Stimulated activated CD4-positive, alpha-beta T cell treated with anti-CD3 and anti-CD28 coated beads, TNF-alpha, amount 100 ng/mL, for 4 hours (primary cell): ENCODE data around the gene RBMS2.

Source experiments
- DNase-seq, 3 experiments: peaks; one replicate each; pipeline ENCODE4 v3.0.0-alpha.2; 2020; ENCODE audit warnings: low read depth in 3 of 3

RBMS2 gene

DNA sequence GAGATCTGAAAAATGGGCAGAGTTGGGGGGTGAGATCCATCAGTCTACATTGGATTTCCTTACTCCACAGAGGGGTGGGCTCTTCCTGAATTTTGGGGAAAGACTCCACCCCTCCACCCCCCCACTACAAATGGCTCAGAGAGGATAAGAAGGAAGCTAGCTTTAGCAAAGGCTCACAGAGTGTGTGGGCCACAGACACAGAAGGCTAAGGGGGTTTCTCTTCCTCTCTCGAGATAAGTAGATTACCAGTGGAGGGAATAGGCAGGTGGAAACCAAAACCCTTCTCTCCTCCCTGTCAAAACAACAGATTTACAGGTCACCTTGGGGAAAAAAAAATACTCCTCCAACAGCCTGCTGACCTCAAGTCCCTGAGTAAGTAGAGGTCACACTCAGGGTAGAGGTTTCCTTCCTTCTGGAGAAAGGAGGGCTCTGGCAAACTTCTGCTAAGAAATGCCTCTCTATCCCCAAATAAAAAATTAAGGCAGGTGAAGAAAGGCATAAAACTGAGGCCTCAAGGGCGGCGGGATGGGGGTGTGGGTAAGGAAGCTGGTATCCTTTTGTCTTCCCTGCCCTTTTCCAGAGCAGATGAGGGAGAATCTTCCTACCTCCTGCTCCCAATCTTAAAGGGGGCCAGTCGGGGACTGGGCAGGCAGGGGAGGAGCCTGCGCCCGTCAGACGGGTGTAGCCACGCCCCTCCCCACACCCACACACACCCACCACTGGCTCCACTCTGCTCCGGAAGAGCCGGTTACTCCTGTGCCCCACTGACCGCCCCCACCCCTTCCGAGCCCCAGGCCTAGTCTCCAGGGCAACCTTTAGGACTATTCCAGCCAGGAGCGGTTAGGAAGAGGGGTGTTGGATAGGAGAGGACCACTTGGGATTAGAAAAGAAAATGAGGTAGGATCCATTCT, 110.4 kb downstream of the RBMS2 start:
- peak; percentile 24 to 54 (median 41) for DNase-seq

DNA sequence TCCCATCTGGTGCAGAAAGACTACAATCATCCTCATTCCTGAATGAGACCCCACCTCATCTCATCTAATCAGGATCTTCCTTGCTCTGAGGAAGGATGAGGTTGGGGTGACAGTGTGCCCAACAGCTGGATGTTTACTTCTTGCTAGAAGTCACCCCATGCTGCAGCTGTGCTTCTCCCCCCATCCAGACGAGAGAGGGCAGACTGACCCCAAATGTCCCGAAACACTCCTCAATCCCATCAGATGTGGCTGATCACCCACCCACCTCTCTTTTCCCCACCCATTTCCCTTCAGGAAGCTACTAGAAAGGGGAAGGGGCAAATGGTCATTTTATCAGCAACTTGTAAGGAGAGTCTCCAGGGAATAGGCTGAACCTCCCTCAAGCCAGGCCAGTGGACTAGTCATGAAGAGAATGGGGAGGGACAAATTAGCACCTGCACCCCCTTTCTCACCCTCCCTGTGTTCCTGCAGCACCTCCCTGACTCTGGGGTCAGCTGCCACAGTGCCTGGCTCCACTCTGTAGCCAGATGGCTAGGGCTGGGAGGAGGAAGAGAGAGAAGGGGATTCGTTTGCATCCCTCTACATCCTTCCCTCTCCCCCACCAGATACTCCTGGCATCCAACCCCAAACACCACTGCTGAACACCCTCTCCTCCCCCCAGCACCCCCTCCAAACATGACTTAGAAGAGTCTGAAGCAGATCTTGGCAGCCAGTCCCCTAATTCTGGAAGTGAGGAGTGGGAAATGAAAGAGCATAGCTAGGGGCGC, 111.3 kb downstream of the RBMS2 start:
- DNase-seq: no peak

DNA sequence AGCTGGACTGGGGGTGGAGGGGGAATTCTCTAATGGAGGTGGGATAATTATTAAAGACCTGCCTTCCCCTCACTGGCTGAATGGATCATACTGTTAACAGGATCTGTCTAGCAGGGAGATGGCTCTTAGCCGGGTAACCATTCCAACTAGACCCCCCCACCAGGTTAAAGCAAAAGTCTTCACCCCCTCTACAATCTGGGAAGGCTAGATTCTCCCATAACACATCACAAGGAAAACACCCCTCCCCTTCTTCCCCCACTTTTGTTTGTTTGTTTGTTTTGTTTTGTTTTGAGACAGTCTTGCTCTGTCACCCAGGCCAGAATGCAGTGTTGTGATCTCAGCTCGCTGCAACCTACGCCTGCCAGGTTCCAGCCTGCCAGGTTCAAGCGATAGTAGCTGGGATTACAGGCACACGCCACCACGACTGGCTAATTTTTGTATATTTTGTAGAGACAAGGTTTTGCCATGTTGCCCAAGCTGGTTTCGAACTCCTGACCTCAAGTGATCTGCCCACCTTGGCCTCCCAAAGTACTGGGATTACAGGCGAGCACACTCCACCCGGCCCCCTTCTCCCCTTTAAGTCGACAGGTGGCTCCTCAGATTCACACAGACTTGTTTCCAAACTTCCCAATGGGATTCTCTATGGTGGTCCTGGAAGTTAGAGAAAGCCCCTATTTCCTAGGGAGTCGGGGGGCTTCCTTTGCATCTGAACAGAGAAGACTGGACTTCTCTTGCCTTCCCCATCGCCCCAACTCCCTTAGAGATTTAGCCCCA, 112.0 kb downstream of the RBMS2 start:
- no peak for DNase-seq

DNA sequence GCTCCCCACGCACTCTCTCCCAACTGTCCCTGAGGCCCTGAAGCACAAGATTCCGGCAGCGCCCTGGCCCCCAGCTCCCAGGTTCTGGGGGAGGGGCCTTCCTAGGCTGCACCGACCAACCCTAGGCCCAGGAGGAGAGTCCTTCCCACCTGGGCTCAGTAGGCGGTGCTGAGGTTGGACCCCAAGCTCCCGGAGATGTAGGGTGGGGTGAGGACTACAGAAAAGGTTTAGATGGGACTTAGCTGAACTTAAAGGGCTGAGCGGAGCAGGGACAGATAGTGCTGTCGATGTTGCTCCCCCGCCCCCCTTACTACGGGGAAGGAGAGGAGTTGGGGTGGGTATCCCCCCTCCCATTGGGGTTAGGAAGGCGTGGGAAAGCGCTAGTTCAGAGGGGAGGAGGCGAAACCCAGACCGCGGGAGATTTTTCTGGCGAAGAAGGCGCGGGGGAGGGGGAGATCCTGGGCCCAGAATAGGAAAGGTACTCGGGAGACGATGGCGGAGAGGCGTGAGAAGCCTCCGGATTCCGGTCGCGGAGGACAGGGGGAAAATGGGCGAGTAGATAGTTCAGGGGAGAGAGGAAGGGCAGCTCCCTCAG, 112.7 kb downstream of the RBMS2 start:
- no peak for DNase-seq

DNA sequence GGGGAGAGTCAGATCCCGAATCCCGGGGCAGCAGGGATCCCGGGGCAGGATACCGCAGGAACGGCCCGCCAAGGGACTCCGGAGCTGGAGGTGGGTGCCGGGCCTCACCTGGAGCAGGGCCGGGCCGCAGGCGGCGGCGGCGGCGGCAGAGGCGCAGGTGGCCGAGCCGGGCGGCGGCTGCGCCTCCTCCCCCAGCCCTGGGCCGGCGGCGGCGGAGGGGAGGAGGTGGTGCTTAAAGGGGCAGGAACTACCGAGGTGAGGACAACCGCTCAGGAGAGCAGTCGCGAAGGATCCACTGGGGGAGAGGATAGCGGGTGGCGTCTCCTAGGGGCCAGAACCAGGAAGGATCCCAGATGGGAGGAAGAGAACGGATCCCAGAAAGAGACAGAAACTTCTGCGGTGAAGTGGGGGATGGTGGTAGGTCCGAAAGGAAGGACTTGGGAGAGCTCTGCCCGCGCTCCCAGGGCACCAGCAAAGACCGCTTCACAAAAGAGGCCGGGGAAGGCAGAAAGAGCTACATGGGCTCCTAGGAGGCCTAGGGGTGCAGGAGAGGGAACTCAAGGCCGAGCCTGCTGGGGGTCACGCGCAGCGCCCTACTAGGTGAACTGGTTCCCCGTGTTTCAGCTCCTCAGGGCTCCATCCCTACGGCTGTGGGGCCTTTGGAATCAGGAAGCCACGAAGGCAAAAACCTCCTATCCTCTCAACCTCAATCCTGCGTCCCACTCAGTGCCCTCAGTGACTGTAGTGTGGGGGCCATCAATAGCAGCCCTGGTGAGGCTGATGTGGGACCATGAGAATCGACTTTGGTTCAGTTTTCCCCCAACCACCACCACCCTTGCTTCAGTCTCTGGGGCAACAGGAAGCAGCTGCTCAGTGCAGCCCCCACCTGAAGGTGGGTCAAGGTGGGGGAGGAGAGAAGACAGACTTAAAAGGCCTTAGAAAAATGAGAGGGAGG, 113.5 kb downstream of the RBMS2 start:
- DNase-seq: peak in 2 of 3 experiments; percentile 43 to 46

DNA sequence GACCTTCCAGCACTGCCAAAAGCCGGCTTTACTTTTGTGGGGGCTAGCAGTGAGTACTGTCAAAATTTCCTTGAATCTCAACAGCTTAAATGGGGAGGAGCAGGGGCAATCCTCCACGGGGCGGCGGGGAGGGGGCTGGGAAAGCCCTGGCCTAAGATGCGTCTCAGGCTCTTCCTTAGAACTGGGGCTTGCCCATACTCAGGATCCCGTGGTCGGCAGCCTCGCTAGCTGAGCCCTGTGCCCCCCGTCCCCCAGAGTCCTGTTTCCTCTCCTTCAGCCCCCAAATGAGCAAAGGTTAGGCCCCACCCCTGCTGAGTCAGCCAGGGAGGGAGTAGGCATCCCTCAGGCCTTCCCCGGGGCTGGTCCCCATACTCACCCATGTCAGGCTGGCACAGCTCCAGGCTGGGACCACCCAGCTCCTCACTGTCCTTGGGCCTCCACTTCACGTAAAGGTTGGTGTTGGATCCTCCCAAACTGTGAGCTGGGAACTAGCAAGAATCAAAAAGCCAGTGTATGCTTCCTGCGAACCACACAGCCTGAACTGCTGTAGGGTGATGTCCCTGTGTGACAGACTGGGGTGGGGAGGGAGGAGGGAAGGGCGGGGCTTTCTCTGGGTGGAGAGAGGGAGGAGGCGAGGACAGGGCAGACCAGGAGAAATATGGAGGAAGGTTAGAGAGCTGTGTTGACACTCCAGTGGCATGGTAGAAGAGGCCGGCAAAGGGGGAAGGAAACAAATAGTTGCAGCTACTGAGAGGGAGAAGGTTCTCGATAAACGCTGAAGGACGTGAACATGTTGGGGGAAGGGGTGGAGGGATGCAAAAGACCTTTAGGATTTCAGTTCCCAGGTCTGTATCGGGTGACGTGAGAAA, 114.4 kb downstream of the RBMS2 start:
- peak; percentile 64 to 71 (median 66) for DNase-seq

DNA sequence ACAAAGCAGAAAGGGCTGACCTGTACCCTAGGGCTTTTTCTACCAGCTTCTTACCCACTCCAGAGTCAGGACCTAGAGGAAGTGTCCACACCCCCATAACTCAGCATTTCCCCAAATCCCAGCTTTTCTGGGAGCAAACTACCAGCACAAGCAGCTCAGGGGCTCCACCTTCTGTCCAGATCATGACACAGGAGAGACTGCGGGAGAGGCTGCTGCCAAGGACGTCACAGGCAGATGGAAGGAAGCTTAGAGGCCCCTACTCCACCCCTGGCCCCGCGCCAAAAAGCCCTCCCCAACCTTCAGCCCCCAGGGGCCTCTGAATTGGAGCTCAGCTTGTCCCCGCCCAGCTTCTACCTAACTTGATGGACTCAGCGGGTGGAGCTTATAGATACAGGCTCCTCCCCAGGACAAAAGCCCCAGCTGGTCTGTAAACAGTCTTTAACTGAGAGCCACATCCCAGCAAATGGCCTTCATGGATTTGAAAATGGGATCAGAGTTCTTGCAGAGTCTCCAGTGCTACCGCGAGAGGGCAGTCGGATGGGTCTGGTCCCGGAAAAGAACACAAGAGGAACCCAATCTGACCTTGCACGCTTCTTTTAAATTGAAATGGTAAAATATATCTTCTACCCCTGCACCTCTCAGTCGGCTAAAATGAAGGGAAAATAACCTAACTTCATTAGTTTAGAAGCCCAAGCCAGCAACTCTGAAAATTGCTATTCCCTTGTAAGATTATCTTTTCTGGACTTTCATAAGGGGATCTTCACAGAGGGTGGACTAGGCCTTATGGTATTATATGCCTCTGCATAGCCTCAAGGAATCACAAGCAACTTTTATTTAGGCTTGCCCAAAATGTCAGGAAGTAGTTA, 115.3 kb downstream of the RBMS2 start:
- DNase-seq: peak; percentile 65 to 76 (median 74)

DNA sequence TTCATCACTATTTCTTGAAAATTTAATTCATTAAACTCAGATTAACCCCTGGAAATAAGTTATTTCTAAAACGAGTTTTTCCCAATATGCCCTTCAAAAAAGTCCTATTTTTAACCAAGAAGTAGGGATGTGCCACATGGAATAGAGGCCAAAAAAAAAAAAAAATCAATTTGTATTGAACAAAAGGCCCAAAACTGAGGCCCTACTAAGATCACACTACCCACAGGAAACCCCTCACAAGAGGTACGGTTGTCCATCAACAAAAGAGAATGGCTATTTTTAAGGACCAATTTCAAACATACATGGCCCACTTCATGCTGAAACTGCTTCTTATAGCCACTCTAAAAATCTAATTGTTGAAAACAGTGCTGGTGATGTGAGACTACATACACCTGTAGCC, 116.0 kb downstream of the RBMS2 start:
- no peak for DNase-seq

DNA sequence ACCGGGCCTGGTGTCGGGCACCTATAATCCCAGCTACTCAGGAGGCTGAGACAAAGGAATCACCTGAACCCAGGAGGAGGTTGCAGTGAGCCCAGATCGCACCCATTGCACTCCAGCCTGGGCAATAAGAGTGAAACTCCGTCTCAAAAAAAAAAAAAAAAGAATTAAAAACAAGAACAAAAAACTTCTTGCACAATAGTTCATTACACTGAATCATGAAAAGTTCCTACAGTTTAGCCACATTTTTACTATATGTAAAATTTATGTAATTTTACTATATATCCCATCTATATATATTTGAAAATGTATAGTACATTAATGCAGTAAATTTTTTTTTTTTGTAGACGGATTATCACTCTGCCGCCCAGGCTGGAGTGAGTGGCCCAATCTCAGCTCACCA, 119.6 kb downstream of the RBMS2 start:
- no peak for DNase-seq

DNA sequence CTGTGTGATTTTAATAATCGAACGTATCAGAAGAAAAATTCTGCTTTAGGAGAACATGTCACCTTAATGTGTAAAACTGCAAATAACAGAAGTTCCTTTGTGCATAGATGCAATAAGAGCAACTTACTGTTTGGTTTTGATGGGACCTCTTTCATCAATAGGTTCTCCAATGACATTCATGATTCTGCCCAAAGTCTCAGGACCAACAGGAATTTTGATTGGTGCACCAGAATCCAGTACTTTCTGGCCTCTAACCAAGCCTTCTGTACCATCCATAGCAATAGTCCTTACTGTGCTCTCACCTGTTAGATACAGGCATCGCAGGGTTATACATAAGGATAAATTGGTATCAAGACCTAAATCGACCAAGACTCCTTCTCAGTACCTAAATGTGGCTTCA, 123.0 kb downstream of the RBMS2 start:
- DNase-seq: no peak

DNA sequence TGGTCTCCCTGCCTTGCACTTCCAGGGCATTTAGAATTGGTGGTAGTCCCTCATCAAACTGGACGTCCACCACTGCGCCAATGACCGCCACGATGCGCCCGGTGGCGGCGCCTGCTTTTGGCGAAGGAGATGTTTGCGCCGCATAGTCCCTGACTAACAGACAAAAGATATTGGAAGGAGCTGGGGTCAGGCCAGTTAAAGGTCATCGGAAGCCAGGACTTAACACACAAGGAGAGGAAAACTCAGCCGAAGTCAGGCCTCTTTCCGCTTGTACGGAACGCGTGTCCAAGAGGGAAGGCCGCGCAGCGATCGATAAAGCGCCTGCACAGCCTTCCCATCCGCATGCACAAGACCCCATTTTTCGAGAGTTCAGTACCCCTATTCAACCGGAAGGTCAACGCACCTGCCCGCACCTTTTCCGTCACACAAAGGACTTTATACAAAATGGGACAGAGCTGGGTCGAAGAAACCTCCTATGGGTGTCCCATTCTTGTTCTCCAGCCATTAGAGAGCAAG, 123.6 kb downstream of the RBMS2 start:
- DNase-seq: no peak
